MM.1S (cell line): Measurements from ENCODE around the gene OR2A2.

Experiments
- EZH2 ChIP-seq: fragments of 300-600 bp; sonication (generic); optimal IDR thresholded peaks from 2 replicates; pipeline ENCODE3; 2017; ENCODE audit warnings: low read depth, mild to moderate bottlenecking, antibody characterized with exemption, low read length, mixed read lengths
- TF ChIP-seq, protein P1 (sequence below): fragments of 300-600 bp; sonication (generic); IDR thresholded peaks from 2 replicates; pipeline ENCODE4 v1.5.1; 2016; ENCODE audit warnings: antibody characterized with exemption, low read length, mixed read lengths

DNA sequence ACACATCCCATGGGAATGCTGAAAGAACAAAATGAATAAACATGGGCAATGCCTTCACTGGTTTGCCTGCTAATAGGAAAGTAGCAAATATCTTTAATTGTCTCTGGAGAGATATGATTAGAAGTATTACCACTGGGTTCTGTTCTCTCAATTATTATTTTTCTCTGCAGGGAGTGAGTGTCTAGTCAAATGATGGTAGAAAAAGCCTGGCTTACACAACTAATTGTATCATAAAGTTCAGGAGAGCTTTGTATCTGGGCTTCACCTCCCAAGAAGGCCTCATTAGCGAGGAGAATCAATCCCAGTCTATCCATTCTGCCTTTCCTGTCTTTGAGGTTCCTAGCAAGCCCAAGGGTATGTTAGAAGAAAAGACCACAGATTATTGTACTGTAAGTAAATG lies 13.5 kb downstream of the OR2A2 start, which contains the start of gene OR2A14:
- TF ChIP-seq, protein P1, sequence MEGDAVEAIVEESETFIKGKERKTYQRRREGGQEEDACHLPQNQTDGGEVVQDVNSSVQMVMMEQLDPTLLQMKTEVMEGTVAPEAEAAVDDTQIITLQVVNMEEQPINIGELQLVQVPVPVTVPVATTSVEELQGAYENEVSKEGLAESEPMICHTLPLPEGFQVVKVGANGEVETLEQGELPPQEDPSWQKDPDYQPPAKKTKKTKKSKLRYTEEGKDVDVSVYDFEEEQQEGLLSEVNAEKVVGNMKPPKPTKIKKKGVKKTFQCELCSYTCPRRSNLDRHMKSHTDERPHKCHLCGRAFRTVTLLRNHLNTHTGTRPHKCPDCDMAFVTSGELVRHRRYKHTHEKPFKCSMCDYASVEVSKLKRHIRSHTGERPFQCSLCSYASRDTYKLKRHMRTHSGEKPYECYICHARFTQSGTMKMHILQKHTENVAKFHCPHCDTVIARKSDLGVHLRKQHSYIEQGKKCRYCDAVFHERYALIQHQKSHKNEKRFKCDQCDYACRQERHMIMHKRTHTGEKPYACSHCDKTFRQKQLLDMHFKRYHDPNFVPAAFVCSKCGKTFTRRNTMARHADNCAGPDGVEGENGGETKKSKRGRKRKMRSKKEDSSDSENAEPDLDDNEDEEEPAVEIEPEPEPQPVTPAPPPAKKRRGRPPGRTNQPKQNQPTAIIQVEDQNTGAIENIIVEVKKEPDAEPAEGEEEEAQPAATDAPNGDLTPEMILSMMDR, result no peak
- TF ChIP-seq EZH2, result no peak
